GM21576 (cell line): Measurements from ENCODE around the gene TEDC2.

Experiments
- ATAC-seq: cut with Tn5 transposase; IDR thresholded peaks from one replicate; pipeline ENCODE4 v1.9.1; 2021; ENCODE audit warnings: mild to moderate bottlenecking, moderate library complexity; ENCODE audit not compliant: unreplicated experiment

TEDC2 gene

DNA sequence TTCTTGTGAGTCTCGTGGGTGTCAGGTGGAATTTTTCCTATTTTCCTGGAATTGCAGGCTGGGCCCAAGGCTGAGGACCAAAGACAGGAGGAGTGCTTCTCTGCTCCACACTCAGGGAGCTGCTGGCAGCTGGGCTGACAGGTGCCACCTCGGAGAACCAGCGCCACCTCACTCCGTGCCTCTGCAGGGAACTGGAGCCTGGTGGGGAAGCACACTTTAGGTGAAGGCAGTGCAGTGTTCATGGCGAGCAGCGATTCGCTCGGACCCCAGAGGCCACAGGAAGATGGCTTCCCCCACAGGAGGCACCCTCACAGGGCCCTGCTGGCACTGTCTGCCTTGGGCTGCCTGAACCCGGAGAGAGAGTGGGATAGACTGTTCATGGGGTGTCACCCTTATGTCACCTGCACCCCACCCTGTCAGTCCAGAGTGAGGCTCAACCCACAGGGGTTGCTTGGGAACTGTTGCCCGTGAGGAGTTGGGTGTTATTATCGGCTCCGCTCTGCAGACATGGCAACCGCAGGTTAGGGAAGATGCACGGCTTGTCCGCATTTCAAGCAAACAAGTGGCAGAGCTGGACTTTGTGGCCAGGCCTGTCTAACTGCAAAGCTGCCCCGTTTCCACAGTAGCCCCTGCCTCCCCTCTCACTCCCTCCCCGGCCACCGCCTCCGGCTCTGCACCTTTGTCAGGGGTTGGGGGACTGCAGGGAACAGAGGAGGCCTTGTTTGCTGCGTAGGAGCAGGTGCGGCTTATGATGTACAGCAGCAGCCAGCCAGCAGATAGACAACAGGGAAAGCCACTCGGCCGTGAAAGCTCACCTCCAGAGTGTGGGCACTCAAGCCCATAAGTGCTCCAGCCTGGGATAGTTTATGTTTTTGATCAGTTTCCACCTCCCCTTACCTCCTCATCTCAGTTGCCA is 30.5 kb downstream of the TEDC2 start:
- ATAC-seq = no peak

DNA sequence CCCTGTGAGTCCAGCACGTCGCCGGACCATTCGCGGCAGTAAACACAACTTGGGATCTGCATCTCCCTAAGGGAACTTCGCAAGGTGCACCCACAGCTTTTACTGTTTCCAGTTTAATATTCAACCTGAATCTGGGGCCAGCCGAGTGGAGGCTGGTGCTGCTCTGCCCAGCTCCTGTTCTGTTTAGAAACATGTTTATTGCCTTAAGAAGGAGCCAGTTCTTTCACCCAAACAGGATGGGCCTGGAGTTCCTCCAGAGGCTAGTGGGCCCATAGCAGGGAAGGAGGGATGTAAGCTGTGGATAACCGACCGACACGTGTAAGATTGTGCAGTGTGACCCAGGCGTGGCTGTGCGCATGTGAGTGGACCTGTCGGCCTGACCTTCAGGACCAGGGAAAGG is 32.4 kb downstream of the TEDC2 start:
- no peak for ATAC-seq

DNA sequence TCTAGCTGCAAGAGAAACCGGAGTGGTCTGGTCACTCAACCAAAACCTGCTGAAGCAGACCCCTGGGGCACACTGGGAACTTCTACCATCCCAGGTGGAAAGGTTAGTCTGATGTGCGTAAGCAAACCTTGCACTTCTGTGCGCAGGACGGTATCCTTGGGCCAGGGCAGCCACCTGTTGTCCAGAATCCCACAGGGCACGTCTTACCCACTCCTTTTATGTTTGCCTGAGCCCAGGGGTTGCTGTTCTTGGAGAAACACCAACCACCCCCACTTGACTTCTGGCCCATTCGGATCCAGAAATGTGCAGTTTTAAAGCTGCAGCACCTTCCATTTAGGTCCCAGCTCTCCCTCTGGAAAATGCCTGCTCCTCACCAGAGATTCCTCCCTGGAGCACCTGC is 33.7 kb downstream of the TEDC2 start:
- no peak for ATAC-seq

DNA sequence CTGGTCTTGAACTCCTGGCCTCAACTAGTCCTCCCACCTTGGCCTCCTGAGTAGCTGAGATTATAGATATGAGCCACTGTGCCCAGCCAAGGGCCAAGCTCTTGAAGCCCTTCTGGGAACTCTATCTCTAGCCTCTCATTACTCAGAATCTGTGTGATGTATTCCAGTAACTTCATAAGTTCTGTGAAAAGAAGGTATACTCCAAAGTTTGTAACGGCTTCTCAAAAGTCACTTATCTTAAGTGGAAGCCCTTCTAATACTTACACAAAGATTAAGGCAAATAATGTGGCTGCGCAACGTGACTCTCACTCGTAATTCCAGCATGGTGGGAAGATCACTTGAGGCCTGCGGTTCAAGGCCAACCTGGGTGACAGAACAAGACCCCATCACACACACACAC is 34.7 kb downstream of the TEDC2 start:
- ATAC-seq = no peak

DNA sequence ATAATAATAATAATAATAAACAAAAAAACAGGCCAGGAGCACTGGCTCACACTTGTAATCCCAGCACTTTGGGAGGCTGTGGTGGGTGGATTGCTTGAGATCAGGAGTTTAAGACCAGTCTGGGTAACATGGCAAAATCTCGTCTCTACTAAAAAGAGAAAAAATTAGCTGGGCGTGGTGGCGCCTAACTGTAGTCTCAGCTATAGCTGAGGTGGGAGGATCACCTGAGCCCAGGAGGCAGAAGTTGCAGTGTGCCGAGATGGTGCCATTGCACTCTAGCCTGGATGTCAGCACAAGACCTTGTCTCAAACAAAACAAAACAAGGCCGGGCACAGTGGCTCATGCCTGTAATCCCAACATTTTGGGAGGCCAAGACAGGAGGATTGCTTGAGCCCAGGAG is 35.1 kb downstream of the TEDC2 start:
- ATAC-seq = no peak

DNA sequence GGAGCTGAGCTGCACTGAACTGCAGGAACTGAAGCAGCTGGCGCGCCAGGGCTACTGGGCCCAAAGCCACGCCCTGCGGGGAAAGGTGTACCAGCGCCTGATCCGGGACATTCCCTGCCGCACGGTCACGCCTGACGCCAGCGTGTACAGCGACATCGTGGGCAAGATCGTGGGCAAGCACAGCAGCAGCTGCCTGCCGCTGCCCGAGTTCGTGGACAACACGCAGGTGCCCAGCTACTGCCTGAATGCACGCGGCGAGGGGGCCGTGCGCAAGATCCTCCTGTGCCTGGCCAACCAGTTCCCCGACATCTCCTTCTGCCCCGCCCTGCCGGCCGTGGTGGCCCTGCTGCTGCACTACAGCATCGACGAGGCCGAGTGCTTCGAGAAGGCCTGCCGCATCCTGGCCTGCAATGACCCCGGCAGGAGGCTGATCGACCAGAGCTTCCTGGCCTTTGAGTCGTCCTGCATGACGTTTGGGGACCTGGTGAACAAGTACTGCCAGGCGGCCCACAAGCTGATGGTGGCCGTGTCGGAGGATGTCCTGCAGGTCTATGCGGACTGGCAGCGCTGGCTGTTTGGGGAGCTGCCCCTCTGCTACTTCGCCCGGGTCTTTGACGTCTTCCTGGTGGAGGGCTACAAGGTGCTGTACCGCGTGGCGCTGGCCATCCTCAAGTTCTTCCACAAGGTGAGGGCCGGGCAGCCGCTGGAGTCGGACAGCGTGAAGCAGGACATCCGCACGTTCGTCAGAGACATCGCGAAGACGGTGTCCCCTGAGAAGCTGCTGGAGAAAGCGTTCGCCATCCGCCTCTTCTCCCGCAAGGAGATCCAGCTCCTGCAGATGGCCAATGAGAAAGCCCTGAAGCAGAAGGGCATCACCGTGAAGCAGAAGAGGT is 36.6 kb downstream of the TEDC2 start:
- ATAC-seq = no peak

DNA sequence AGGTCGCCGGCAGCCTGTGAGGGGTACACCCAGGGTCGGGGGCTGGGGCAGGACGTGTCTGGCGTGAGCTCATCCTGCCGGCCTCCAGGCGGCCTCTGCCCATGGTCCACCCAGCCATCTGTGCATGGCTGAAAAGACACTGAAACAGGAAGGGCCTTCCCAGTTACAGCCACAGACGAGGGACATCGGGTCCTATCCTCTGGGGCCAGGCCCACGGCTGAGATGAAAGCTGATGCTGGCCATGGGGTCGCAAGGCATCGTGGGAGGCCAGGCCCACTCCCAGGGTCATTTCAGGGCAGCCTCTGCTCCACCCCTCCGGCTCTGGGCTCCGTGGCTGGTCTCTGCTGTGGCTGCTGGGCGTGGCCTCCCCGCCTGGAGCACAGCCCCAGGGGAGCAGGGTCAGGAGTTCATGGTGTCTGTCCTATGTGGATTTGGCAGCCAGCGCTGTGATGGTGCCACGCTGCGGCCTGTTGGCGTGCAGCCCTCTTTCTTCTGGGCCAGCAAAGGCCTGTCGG is 37.3 kb downstream of the TEDC2 start:
- no peak for ATAC-seq

DNA sequence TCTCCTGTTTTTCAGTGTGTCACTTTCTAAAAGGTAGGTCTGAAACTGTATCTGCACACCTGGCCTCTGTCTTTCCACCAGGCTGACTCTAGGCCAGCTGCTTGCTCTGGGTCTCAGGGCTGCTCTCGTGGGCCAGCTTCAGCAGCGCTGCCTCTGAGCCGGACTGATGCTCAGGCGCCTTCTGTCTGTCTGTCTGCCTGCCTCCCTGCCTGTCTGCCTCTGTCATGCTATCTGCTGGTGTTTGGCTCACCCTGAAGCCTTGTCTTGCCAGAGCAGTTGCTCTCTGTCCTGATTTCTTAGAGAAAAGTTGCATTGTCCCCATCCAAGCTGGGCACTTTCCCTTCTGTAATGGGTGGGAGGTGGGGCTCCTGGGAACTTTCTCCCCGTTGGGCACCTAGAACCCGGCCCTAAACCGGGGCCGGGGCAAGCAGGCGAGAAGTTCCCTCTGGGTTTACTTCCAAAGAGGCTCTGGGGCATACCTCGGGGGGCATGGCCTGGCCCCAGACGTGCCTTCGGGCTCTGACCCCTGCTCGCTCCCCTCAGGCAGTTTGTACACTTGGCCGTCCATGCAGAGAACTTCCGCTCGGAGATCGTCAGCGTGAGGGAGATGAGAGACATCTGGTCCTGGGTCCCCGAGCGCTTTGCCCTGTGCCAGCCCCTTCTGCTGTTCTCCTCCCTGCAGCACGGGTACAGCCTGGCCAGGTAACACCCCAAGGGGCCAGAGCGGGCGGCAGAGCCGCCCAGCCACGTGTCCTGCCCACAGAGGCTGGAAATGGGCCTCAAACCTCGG is 38.0 kb downstream of the TEDC2 start:
- ATAC-seq = no peak

DNA sequence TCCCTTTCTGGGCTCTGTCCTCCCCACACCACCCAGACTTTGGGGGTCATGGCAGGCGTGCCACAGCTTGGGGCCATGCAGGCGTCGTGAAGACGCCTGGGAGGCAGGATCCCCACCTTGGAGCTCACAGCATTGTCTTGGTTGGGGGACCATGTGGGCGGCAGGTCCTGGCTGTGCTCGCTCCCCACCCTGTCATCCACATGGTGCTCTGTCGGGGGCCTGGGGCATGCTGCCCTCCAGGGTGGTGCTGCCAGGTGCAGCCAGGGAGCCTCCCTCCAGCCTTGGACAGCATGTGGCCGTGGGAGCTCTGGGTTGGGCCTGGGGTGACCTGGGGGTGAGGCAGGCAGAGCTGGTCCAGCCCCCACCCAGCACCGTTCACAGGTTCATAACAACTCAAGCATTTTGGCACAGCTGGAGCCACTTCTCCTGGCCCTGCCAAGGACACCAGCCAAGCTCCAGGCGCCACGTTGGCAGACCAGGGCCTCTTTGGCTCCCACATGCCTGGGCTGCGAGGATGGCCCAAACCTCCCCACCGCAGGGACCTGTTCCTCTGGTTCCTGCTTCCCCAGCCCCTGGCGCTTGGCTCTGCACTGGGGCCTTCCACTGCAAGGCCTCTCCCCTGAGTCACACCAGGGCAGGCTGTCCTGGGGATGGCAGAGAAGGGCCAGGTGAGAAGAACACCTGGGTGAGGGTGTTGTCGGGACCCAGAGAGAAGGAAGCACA is 38.8 kb downstream of the TEDC2 start:
- no peak for ATAC-seq

DNA sequence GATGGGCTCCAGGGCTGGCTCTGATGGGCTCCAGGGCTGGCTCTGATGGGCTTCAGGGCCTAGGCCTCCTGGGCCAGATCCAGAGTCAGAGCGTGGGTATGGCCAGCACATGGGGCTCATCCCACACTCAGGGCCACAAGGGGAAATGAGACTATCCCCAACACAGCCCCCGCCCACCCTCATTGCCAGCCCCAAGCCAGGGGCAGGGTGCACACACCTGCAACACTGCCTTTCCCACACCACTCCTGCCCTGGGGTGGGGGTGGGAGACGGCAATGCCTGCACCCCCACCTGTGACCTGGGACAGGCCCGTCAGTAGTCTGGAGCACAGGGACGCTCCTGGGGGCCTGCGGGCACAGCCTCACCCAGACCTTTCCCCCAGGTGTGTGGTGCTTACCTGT is 39.5 kb downstream of the TEDC2 start:
- no peak for ATAC-seq

DNA sequence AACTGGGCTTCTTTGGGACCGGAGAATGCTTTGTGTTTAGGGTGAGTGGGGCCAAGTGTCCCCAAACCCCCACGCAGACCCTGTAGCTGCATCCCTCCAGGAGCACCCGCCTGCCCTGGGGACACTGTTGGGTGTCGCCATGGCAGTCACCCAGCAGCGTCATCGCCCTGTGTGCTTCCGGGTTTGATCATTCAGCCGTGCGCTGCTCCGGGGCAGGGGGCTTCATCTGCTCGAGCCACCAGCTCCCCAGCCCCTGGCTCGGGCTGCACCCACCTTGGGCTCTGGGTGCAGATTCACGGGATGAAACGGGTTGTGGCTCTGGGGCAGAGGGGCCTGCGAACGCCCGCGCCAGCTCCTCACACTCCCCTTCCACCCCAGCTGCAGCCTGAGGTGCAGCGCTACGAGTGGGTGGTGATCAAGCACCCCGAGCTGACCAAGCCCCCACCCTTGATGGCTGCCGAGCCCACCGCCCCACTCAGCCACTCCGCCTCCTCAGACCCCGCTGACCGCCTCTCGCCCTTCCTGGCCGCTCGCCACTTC is 40.1 kb downstream of the TEDC2 start:
- no peak for ATAC-seq

DNA sequence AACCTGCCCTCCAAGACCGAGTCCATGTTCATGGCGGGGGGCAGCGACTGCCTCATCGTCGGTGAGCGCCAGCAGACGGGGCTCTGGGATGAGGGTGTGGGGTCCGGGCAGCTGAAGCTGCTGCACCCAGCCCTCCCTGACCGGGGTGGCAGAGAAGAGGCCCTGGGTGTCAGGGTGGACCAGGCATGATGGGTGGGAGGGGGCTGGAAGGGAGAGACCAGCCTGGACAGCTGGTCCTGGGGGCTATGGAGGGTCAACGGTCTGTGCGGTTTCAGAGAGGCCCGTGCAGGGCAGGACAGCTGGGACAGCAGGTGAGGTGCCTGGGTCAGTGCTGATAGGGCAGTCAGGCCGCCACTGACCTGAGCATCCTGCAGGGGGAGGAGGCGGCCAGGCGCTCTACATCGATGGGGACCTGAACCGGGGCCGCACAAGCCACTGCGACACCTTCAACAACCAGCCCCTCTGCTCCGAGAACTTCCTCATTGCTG is 40.6 kb downstream of the TEDC2 start:
- no peak for ATAC-seq

DNA sequence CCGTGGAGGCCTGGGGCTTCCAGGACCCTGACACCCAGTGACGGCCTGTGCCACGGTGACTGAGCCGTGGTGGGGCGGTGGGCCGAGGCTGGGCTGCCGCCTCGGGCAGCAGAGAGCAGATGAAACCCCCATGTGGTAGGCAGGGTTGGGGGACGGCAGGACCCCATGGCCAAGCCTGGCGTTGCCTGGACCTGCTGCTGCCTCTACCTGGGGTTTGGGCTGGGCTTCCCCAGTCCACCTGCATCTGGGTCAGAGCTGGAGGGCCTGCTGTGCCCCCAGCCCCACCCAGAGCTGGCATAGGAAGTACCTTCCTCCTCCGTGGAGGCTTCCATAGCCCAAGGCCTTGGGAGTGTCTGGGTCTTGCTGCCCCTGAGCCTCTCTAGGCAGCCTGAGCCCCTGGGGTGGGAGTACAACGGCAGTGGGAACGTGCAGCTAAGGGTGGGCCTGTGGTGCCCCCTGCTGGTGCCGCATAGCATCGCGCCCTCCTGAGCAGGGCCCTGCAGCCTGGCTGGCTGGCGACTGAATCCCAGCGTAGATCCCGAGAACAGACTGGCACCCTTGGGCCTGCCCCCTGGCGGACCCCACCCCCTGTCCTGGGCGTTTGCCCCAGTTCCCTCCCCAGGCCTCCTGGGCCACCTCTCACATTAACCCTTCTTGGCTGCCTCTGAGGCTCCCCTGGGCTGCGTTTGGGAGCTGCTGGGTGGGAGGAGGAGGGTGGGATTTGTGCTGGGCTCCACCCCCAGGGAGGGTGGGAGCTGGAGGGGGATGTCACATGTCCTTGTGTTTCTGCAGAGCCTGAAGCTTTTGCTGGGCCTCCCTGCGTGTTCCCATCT is 41.2 kb downstream of the TEDC2 start:
- ATAC-seq = no peak

DNA sequence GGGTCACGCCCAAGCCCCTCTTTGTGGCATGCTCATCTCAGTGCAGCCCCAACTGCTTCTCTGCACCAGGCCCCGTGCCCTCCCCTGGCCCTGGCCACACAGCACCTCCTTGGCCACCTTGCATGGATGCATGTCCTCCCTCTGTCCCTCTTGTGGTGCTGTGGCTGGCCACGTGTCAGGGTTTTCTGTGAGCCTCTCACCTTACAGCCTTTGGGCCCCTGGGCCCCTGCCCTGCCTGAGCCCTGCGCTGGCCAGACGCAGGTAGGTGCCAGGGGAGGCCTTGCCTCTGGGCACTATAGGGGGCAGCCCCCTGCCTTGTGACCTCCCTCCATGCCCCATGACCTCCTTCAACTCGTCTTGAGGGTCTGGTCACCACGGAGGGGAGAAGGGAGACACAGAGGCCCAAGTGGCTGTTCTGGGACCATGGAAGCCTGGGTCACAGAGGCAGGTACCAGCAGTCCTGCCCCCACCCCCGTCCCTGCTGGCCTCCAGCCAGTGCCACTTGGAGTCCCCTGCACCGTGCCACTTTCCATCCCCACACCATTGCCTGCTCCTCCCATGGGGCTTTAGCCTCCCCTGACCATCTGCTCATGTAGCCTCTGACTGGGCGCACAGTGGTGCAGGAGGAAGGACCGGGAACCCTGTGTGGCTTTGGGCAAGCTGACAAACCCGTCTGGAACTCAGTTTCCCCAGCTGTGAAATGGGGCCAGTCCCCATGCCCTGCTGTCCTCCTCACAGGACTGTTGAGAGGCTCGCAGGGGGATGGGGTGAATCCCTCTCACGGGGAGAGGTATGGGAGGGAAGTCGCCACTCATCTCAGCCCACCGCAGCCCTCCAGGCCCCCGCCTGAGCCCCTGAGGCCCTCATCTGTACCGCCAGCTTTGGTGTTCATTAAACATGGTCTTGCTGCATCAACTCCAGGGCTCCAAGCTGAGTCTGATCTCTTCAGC is 42.3 kb downstream of the TEDC2 start:
- no peak for ATAC-seq

DNA sequence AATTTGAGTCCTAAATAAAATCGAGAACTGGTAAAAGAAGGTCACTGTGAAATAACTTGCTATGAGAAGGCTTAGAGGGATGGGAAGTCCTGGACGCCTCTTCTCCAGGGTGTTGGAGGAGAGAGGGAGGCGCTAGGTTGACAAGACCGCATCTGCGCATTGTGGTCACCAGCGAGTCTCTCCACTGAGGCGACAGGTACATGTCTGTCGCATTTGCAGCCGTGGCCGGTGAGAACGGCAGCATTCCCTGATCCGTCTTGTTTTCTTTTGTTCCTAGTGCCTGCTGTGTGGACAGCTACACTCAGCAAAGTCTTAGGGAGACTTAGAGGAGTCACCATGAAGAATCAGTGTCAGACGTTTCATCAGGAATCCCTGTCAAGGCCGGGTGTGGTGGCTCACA is 45.8 kb downstream of the TEDC2 start:
- no peak for ATAC-seq

DNA sequence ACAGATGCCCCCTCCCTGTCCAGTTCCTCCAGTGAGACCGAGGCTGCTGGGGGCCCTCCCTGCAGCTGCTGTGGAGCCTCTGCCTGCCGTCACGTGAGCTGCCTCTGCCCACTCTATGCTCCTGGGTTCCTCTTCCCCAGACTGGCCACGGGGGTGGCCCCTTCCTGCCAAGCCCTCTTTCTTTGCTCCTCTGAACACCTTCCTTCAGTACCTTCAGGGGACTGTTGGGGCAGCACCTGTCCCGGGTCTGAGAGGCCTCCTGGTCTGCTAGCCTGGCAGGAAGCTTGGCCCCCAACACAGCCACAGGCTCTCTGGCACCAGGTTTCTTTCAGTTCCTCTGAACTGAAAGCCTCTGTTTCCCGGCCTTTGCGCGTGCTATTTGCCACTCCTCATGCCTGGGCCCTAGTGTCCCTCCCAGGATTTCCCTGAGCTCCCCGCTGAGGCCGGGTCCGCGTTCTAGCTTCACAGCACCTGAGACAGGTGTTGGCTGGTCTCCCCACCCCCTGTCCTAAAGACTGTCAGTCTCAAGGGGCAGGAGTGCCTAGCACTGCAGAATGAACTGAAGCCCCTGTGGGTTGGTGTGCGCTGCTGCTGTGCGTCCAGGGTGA is 47.2 kb downstream of the TEDC2 start:
- peak; percentile 44 for ATAC-seq

DNA sequence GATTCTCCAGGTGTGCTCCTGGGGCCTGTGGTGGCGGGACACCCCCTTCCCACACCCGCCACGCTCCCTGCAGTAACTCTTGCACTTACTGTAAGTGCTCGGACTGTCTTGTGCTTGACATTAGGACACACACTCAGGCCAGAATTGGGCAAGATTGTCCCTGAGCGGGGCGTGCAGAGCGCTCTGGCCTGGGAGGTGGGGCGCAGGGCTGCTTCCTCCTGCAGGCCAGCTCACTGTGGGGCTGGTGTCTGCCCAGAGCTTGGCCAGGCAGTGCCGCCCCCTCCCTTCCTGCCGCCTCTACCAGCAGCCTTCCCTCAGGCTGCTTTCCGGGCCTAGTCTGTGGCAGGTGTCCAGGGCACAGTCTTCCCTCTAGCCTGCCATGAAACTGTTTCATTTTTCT is 47.8 kb downstream of the TEDC2 start:
- peak; percentile 9 for ATAC-seq
